Common myeloid progenitor, CD34-positive (primary cell): Measurements from ENCODE around the gene RALY.

Source experiments
- CTCF ChIA-PET: fragments of 350-600 bp; sonication (Branson Sonifier 250); formaldehyde crosslinking; loops from one replicate; lab custom pipeline; 2021; ENCODE audit warnings: antibody characterized with exemption; lab: Charles Lee
- POLR2A ChIA-PET: fragments of 350-600 bp; sonication (Branson Sonifier 250); formaldehyde crosslinking; loops from one replicate; lab custom pipeline; 2021; ENCODE audit warnings: antibody characterized with exemption; lab: Charles Lee
- DNase-seq, 3 donors: peaks; one replicate each; pipeline versions ENCODE4 v3.0.0 to v3.0.0-alpha.2; 2013
- H3K27ac ChIP-seq, 2 experiments: 1 replicate in 1 of 2; 2 replicates in 1 of 2; pipeline ENCODE4 v1.7.0; 2013; ENCODE audit warnings: inconsistent platforms in 2 of 2, low read length in 2 of 2, mild to moderate bottlenecking in 2 of 2, low read depth in 1 of 2, moderate library complexity in 1 of 2; ENCODE audit not compliant: severe bottlenecking in 2 of 2, insufficient read depth in 1 of 2, poor library complexity in 1 of 2
- H3K27me3 ChIP-seq, 5 experiments: replicated peaks in 2 of 5; 1 replicate in 3 of 5; 2 replicates in 2 of 5; pipeline versions ENCODE4 v1.6.1 to v1.7.0; 2013; ENCODE audit warnings: low read length in 4 of 5, mild to moderate bottlenecking in 2 of 5, moderate library complexity in 2 of 5, inconsistent platforms in 1 of 5; ENCODE audit not compliant: insufficient read depth in 5 of 5, control insufficient read depth in 4 of 5
- H3K36me3 ChIP-seq, 4 experiments: 1 replicate in 2 of 4; 2 replicates in 2 of 4; pipeline versions ENCODE4 v1.6.1 to v1.7.0; 2013; ENCODE audit warnings: low read length in 3 of 4, control low read depth in 1 of 4, mild to moderate bottlenecking in 1 of 4; ENCODE audit not compliant: control insufficient read depth in 4 of 4, insufficient read depth in 4 of 4
- H3K4me1 ChIP-seq, 4 experiments: 1 replicate in 3 of 4; 2 replicates in 1 of 4; pipeline versions ENCODE4 v1.6.1 to v1.7.1; 2013; ENCODE audit warnings: low read length in 3 of 4, mild to moderate bottlenecking in 3 of 4, control low read depth in 1 of 4, inconsistent platforms in 1 of 4, moderate library complexity in 1 of 4; ENCODE audit not compliant: control insufficient read depth in 4 of 4, insufficient read depth in 4 of 4; ENCODE audit errors: control extremely low read depth in 1 of 4
- H3K4me3 ChIP-seq, 7 experiments: 1 replicate in 4 of 7; 2 replicates in 3 of 7; pipeline versions ENCODE4 v1.5.1 to v1.7.0; 2013; ENCODE audit warnings: mild to moderate bottlenecking in 7 of 7, low read length in 6 of 7, moderate library complexity in 6 of 7, inconsistent platforms in 2 of 7, low read depth in 2 of 7, control low read depth in 1 of 7; ENCODE audit not compliant: insufficient read depth in 4 of 7, control insufficient read depth in 1 of 7; ENCODE audit errors: extremely low read depth in 1 of 7
- H3K9me3 ChIP-seq, 5 experiments: 1 replicate in 4 of 5; 2 replicates in 1 of 5; pipeline versions ENCODE4 v1.6.1 to v1.7.1; 2013; ENCODE audit warnings: low read length in 4 of 5, mild to moderate bottlenecking in 2 of 5, inconsistent platforms in 1 of 5, low read depth in 1 of 5, moderate library complexity in 1 of 5; ENCODE audit not compliant: control insufficient read depth in 4 of 5, insufficient read depth in 2 of 5; ENCODE audit errors: control extremely low read depth in 1 of 5
- WGBS: methylation state at CpG from one replicate; pipeline ENCODE4 v1.1.5; 2013; ENCODE audit not compliant: insufficient coverage; 5-methylcytosine and 5-hydroxymethylcytosine counted together

RALY gene

GRCh38 chr20:34049389-34049788 is 55.7 kb downstream of the RALY start:
- no peak for DNase-seq
- Histone ChIP-seq H3K4me3 (no peak overlapping the region), H3K4me1 (peaks cover under 1 to 7% (median 2%) of the 10 kb centered on the region in 4 experiments), H3K27me3 (no peaks in the 10 kb centered on the region), H3K9me3 (no peaks in the 10 kb centered on the region), H3K36me3 (peaks cover 0 to 26% (median 11%) of the 10 kb centered on the region in 4 experiments), H3K27ac (no peak overlapping the region)
- WGBS: no CpG with 5 or more reads among the region's 1 CpG
- POLR2A ChIA-PET: no interaction called here
- CTCF ChIA-PET: no interaction called here

GRCh38 chr20:34049897-34050695 is 56.4 kb downstream of the RALY start:
- H3K9me3 ChIP-seq: no peaks in the 10 kb centered on the region
- no peaks in the 10 kb centered on the region for H3K27me3 ChIP-seq
- peaks cover 0 to 21% (median 8%) of the 10 kb centered on the region in 4 experiments for H3K36me3 ChIP-seq
- no peak overlapping the region for H3K27ac ChIP-seq
- peaks cover 3 to 14% (median 8%) of the 10 kb centered on the region in 4 experiments for H3K4me1 ChIP-seq
- no peak overlapping the region for H3K4me3 ChIP-seq
- ChIA-PET POLR2A (interaction anchor here (0.8 kb wide), 1 partner anchor 15 kb away, joined by 3 read pairs; no protein-coding TSS in a partner anchor), CTCF (interaction anchor here (2.3 kb wide), 1 partner anchor 18 kb away, joined by 10 read pairs; no protein-coding TSS in a partner anchor)
- 100% methylated on average over 3 of the region's 4 CpGs for WGBS
- no peak for DNase-seq

GRCh38 chr20:34052414-34052813 is 58.7 kb downstream of the RALY start:
- POLR2A ChIA-PET: no interaction called here
- Histone ChIP-seq H3K36me3 (peaks cover 0 to 7% (median 5%) of the 10 kb centered on the region in 4 experiments), H3K27ac (no peak overlapping the region), H3K4me3 (no peak overlapping the region), H3K27me3 (no peaks in the 10 kb centered on the region), H3K9me3 (no peaks in the 10 kb centered on the region), H3K4me1 (peaks cover 3 to 20% (median 12%) of the 10 kb centered on the region in 4 experiments)
- CTCF ChIA-PET: interaction anchor here (0.9 to 2.3 kb wide), 2 partner anchors 16 to 21 kb away, joined by 3 to 10 read pairs; no protein-coding TSS in a partner anchor
- no peak for DNase-seq
- 93% methylated on average over 2 of the region's 2 CpGs for WGBS

- 0% methylated on average over 1 of the region's 1 CpG for WGBS
- H3K4me3 ChIP-seq: no peak overlapping the region
- H3K4me1 ChIP-seq: peaks cover 3 to 34% (median 16%) of the 10 kb centered on the region in 4 experiments
- peaks cover 0 to 10% (median 6%) of the 10 kb centered on the region in 4 experiments for H3K36me3 ChIP-seq
- no peak overlapping the region for H3K27ac ChIP-seq
- H3K27me3 ChIP-seq: no peaks in the 10 kb centered on the region
- H3K9me3 ChIP-seq: no peaks in the 10 kb centered on the region
- ChIA-PET POLR2A (no interaction called here), CTCF (no interaction called here)
- peak in 2 of 3 donors; percentile 19 to 30 for DNase-seq
Measured at GRCh38 chr20:34055290-34055689, 61.6 kb downstream of the RALY start.

GRCh38 chr20:34058831-34059230 is 65.1 kb downstream of the RALY start:
- Histone ChIP-seq H3K9me3 (no peaks in the 10 kb centered on the region), H3K36me3 (peaks cover 5 to 25% (median 11%) of the 10 kb centered on the region in 4 experiments), H3K4me3 (no peak overlapping the region), H3K27me3 (no peaks in the 10 kb centered on the region), H3K27ac (no peak overlapping the region), H3K4me1 (peaks cover 3 to 30% (median 16%) of the 10 kb centered on the region in 4 experiments)
- no CpG with 5 or more reads among the region's 1 CpG for WGBS
- POLR2A ChIA-PET: interaction anchor here (0.6 kb wide), 1 partner anchor 53 kb away, joined by 10 read pairs; no protein-coding TSS in a partner anchor
- CTCF ChIA-PET: interaction anchor here (2.4 to 2.5 kb wide), 2 partner anchors 10 kb away, joined by 8 to 17 read pairs; no protein-coding TSS in a partner anchor
- peak; percentile 56 to 92 (median 85) for DNase-seq

- Histone ChIP-seq H3K27me3 (no peaks in the 10 kb centered on the region), H3K4me3 (no peak overlapping the region), H3K27ac (no peak overlapping the region), H3K4me1 (peaks cover 0 to 13% (median 4%) of the 10 kb centered on the region in 4 experiments), H3K36me3 (peaks cover 5 to 43% (median 15%) of the 10 kb centered on the region in 4 experiments), H3K9me3 (no peaks in the 10 kb centered on the region)
- ChIA-PET POLR2A (no interaction called here), CTCF (interaction anchor here (0.6 to 2.4 kb wide), 5 partner anchors 8 to 763 kb away, joined by 3 to 8 read pairs (median 3); no protein-coding TSS in a partner anchor)
- no peak for DNase-seq
- WGBS: no CpG with 5 or more reads among the region's 1 CpG
Measured at GRCh38 chr20:34060970-34061369, 67.3 kb downstream of the RALY start.

- no peak overlapping the region for H3K4me3 ChIP-seq
- no peak for DNase-seq
- H3K27ac ChIP-seq: no peak overlapping the region
- H3K9me3 ChIP-seq: no peaks in the 10 kb centered on the region
- peaks cover 5 to 43% (median 15%) of the 10 kb centered on the region in 4 experiments for H3K36me3 ChIP-seq
- peaks cover 0 to 13% (median 4%) of the 10 kb centered on the region in 4 experiments for H3K4me1 ChIP-seq
- POLR2A ChIA-PET: no interaction called here
- no peaks in the 10 kb centered on the region for H3K27me3 ChIP-seq
- CTCF ChIA-PET: interaction anchor here (1.3 kb wide), 1 partner anchor 128 kb away, joined by 3 read pairs; no protein-coding TSS in a partner anchor
Measured at GRCh38 chr20:34061695-34062094, 68.0 kb downstream of the RALY start.
